Uterus (tissue), 2 donors: ENCODE results near the gene SLC2A13.

ENCODE experiments used
- POLR2A ChIP-seq, 2 donors: fragments of 450-650 bp; IDR thresholded peaks; one replicate each; pipeline ENCODE4 v1.6.1; 2016; ENCODE audit warnings: antibody characterized with exemption in 2 of 2, mild to moderate bottlenecking in 1 of 2, moderate library complexity in 1 of 2
- TF ChIP-seq, protein P1 (sequence below), 4 experiments: fragments of 200-600 bp in 2 of 4; fragments of 450-650 bp in 2 of 4; sonication (generic) in 2 of 4; IDR thresholded peaks; one replicate each; pipeline ENCODE4 v1.5.1; 2016 to 2019; ENCODE audit warnings: antibody characterized with exemption in 4 of 4, mild to moderate bottlenecking in 2 of 4, moderate library complexity in 1 of 4

DNA sequence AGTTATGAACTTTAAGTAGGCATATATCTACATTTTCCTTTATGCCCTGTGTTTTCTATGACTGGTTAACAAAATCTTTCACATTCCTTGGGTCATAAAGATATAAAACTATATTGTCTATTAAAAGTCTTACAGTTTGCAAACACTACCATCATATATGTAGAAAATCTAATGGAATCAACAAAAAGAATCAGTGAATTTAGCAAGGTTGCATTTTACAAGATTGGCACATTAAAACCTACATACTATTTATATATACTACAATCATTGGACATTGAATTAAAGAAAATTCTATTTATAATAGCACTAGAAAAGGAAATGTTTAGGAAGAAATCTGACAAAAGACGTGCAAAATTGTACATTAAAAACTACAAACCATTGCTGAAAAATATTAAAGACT lies 312.9 kb downstream of the SLC2A13 start:
- TF ChIP-seq, protein P1, sequence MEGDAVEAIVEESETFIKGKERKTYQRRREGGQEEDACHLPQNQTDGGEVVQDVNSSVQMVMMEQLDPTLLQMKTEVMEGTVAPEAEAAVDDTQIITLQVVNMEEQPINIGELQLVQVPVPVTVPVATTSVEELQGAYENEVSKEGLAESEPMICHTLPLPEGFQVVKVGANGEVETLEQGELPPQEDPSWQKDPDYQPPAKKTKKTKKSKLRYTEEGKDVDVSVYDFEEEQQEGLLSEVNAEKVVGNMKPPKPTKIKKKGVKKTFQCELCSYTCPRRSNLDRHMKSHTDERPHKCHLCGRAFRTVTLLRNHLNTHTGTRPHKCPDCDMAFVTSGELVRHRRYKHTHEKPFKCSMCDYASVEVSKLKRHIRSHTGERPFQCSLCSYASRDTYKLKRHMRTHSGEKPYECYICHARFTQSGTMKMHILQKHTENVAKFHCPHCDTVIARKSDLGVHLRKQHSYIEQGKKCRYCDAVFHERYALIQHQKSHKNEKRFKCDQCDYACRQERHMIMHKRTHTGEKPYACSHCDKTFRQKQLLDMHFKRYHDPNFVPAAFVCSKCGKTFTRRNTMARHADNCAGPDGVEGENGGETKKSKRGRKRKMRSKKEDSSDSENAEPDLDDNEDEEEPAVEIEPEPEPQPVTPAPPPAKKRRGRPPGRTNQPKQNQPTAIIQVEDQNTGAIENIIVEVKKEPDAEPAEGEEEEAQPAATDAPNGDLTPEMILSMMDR (IDR thresholded peaks at IDR 0.05): no peak
- TF ChIP-seq POLR2A (IDR thresholded peaks at IDR 0.05): no peak
